Ovary (tissue), 3 donors: ENCODE measurements around the gene PCDHA1.

Source experiments
- POLR2A ChIP-seq: fragments of 450-650 bp; IDR thresholded peaks from one replicate; pipeline ENCODE4 v1.6.1; 2017; ENCODE audit warnings: antibody characterized with exemption, mild to moderate bottlenecking, moderate library complexity
- TF ChIP-seq, protein P1 (sequence below), 3 donors: fragments of 450-650 bp in 2 of 3; fragments of 200-600 bp in 1 of 3; IDR thresholded peaks; one replicate each; pipeline versions ENCODE4 v1.5.1 to v1.8.0; 2016 to 2022; ENCODE audit warnings: antibody characterized with exemption in 3 of 3, mild to moderate bottlenecking in 1 of 3
- donor health status: DM: no; HTN: no; CAD: no.

DNA sequence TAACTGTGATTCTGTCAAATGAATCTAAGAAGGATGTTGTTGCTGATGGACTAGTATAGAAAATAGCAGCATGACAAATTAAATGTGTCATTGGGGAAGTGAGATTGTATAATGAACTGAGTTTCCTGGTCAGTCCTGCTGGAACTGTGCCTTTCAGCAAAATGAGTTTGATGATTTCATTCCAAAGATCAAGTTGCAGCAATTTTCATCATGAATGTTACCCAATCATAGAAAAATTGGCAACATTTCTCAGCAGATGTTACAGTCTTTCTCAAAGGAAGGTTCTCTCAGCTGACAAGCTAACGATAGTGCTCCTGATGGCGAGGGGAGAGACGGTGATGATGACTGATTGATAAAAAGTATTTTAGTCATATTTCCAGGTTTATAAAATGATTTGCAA lies 191.1 kb downstream of the PCDHA1 start:
- no peak for TF ChIP-seq POLR2A
- TF ChIP-seq, protein P1, sequence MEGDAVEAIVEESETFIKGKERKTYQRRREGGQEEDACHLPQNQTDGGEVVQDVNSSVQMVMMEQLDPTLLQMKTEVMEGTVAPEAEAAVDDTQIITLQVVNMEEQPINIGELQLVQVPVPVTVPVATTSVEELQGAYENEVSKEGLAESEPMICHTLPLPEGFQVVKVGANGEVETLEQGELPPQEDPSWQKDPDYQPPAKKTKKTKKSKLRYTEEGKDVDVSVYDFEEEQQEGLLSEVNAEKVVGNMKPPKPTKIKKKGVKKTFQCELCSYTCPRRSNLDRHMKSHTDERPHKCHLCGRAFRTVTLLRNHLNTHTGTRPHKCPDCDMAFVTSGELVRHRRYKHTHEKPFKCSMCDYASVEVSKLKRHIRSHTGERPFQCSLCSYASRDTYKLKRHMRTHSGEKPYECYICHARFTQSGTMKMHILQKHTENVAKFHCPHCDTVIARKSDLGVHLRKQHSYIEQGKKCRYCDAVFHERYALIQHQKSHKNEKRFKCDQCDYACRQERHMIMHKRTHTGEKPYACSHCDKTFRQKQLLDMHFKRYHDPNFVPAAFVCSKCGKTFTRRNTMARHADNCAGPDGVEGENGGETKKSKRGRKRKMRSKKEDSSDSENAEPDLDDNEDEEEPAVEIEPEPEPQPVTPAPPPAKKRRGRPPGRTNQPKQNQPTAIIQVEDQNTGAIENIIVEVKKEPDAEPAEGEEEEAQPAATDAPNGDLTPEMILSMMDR (IDR thresholded peaks at IDR 0.05): no peak
